HG02571 (cell line): Measurements from ENCODE around the gene PSMC3.

Experiments used
- ATAC-seq: cut with Tn5 transposase; IDR thresholded peaks from one replicate; pipeline ENCODE4 v1.9.1; 2021; ENCODE audit warnings: mild to moderate bottlenecking, moderate library complexity; ENCODE audit not compliant: unreplicated experiment

PSMC3 gene

DNA sequence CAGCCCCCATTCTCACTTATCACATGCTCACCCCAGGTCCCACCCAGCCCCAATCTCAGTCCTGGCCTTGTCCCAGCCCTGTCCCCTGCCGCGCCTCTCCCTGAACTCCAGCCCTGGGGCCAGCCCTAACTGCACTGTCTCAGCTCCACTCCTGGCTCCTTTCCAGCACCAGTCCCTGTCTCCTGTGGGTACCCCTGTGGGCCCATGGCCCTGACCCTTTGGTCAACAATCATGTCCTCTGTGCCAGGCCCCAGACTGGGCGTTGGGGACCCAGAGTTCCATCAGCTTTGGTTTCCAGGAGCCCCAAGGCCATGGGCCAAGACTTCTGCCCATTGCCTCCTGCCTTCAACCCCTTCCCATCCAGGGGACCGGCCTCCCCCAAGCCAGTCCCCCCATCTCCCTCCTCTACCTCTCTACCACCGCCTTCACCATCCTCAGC is 48.6 kb downstream of the PSMC3 start:
- no peak for ATAC-seq

DNA sequence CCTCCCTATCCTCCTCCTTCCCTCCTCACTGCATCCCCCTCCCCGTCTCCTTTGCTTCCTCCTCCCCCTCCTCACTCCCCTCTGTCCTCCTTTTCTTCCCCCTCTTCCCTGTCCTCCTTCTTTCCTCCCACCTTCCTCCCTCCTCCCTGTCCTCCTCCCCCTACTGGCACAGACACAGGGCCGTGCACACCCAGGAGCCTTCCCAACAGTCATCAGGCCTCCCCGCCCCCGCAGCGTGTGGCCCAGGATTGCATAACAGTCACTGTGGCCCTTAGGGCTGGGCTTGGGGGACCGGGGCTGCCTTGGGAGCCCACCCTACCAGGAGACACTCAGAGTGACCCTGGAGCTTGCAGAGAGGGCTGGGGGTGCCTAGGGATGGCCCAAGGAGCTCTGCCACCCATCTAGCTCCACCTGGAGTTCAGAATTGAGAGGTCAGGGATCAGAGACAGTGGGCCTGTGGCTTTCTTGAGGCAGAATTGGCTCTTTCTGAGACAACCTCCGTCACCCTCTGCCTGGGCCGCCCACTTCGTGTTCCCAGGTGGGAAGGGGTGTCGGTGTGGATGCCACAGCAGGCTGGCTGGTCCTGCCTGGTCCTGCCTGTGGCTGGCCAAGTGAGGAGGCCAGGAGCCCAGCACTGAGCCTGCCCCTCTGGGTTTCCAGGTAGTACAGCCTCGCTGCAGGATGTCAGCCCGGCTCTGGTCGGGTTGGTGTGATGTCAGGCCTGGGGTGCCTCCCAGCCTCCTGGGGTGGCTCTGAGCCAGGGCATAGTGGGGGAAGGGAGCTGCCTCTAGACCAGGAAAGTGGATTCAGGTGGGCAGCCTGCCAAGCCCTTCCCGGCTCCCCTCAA is 49.5 kb downstream of the PSMC3 start:
- no peak for ATAC-seq

DNA sequence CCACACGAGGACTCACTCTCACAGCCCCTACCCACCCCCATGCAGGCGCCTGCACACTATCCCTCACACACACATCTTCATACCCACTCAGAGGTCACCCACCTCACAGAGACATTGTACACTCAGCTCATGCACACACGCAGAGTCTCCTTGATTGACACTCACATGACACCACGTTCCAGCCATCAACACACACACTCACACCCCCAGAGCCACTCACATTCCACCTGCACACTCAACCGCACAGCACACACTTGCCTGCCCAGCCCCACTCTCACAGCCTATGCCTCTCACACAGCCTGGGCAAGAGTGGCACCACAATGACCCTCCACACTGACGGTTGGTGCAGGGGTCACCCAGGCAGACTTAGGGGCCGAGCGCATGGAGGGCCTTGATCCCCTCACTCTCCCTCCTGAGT is 50.1 kb downstream of the PSMC3 start:
- ATAC-seq = no peak

DNA sequence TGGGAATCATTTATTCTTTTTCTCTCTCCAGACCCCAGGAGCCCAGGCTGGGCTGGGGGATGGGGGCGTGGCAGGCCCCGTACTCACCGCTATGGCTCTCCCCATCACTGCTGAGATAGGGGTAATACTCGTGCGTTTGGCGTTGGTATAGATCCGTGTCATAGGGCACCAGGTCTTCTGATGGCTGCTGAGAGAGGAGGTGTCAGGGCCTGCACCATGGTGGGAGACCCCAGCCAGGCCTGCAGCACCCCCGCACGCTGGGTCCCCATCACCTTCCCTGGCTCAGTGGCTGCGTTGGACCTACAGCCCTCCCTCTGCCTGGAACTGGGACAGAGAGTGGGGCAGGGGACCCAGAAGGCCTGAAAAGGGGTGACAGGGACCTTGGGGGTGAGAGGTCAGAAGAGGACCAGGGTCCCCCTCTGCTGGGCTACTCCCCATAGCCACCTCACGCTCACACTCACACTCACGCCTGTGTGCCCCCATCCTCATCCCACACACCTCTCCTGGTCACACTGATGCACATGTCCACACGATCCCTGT is 50.6 kb downstream of the PSMC3 start:
- no peak for ATAC-seq

DNA sequence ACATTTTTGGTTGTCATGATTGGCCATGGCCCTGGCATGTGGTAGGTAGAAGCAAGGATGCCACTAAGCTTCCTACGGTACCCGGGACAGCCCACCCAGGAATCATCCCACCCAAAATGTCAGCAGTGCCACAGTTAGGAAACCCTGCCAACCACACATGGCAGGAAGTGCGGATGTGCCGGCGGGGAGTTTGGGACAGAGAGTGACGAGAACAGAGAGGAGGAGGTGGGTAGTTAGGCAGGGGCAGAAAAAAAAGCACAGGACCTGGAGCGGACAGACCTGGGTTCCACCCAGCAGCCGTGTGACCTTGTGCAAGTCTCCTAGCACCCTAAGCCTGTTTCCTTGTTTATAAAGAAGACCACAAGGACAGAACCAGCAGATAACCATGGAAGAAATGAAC is 51.2 kb downstream of the PSMC3 start:
- no peak for ATAC-seq

DNA sequence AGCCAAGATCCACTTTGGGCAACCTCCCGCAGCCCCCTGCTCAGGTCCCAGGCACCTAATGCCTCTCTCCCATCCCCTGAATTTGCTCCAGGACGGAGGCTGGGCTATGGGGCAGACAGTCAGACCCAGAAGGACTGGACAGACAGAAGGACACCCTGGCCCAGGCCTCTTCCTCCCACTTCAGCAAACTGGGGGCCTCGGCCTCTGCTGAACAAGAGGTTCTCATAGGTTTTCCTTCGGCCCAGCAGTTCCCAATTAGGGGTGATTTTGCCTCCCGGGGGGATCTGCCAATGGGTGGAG is 51.6 kb downstream of the PSMC3 start:
- ATAC-seq = no peak

DNA sequence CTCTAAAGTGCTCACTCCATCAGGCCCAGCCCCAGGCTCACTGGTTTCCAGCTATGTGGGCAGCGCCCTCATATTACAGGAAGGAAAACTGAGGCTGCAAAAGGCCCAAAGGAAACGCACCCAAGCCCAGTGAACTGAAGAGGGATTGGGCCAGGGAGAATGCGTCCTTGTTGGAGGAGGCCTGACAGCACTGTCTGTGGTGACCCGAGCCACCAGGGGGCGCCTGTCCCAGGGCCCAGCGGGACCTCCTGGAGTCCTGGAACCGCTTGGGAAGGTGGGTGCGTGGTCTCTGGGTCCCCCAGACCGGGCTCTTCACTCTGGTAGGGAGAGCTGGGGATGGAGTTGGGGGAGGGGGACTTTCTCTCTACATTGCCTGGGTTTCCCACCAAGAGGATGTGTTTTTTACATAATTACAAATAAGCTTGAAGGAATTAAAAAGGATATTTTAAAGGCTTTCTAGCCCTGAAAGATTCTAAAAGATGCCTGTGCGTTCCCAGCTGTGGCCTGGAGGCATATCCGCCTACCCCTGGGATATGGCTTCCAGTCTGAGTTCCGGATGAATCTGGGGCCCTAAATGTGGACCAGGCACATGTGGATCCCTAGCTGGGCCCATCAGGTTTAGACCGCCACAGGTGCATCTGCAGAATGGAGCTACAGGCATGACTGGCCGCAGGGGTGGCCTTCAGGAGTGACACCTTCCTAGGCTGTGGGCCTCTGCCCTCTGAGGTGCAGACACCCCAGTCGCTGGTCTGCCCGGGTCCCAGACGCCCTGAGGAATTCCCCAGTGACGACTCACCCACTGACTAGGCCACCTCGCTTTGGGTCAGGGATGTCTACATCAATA is 52.1 kb downstream of the PSMC3 start:
- ATAC-seq = peak; percentile 36

DNA sequence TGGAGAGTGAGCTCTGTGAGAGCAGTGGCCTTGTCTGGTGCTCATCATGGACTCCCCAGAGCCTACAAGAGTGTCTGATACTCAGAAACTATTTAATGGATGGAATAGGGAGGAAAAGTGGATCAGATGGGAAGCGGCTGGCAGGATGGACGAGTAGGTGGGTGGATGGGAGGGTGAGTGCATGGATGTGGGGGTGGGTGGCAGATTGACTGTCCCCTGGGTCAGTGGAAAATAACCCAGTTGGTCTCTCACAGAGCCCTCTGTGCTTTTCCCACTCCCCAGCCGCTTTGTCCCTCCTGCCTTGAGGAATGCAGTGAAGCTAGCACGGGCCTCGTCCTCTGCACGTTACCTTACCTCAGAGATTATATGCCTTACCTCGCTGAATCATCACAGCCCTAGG is 53.8 kb downstream of the PSMC3 start:
- no peak for ATAC-seq

DNA sequence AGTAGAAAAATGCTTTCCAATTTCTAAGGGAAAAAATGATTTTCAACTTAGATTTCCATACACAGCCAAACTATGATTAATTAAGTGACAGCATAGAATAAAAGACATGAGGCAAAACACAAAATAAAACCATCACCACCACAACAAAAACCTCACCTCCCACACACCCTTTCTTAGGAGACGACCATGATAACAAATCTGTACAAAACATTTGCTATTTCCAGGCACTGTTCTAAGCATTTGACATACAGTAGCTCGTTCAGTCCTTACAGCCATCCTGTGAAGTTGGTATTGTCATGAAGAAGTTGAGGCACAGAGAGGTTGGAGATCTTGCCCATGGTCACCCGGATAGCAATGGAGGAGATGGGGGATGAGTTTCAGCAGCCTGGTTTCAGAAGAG is 56.6 kb downstream of the PSMC3 start:
- ATAC-seq = no peak
